ENCODE measurements around the gene SETD5.

DNA sequence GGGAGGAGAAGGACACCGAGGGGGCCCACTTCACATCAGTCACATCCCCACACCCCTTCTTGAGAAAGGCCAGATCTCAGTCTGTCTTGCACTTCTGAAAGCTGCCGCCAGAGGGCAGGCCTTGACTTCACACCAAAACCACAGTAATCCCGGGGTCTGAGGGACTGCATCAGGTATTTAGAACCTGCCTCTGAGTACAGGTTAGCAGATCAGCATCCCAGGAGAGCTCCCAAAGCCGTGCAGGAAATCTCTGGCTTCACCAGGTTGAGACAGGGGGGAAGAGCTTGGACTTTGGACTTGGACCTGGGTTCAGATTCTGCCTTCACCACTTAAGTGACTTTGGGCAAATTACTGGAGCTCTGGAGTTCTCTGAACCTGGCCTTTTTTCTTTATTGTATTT lies 105.9 kb downstream of the SETD5 start:
- TF ChIP-seq EZH2 (IDR thresholded peaks at IDR 0.05) = no peak
- no peak for TF ChIP-seq POLR2AphosphoS5 (IDR thresholded peaks at IDR 0.05; ENCODE audit: borderline replicate concordance, low read depth, low read length)
- no peak for TF ChIP-seq FOXP2 (optimal IDR thresholded peaks at IDR 0.05; ENCODE audit: control extremely low read depth, extremely low read length, insufficient read depth)

All from SK-N-MC (cell line).